ENCODE measurements around the gene SERGEF. TPM values are rescaled to one million over a fixed set of nuclear protein-coding genes. Genes with fewer than 3 reads are reported as not detected.

Gene SERGEF
- total RNA-seq, 1 experiment from 2014 or later = 26.1 TPM

DNA sequence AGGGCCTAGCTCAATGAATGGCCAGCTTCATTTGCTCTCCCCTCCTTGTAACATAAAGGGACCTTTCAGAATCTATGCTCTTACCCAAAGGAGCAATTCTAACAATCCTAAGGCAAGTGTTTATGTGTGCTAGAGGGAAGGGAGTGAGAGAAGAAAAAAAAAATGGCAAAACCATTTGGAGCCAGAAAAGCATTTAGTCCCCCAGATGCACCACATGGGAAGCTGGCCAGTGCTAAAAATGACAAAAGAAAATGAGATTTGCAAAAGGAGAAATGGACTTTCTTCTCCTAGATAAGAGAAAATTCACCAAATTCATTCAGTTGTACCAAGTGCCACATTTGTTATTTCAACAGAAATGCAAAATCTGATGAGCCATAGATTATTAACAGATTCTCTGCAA is 52.8 kb downstream of the SERGEF start:
- Mint-ChIP-seq H3K4me1 (ENCODE audit: insufficient read depth, unreplicated experiment) (no peaks in the 10 kb centered on the region), H3K27ac (ENCODE audit: low read depth, unreplicated experiment) (no peak overlapping the region), H3K36me3 (ENCODE audit: insufficient read depth, unreplicated experiment) (peaks cover 9% of the 10 kb centered on the region), H3K9me3 (ENCODE audit: unreplicated experiment) (no peaks in the 10 kb centered on the region), H3K4me3 (ENCODE audit: unreplicated experiment) (no peak overlapping the region), H3K27me3 (ENCODE audit: insufficient read depth, unreplicated experiment) (no peaks in the 10 kb centered on the region)
- ChIA-PET CTCF (interaction anchor here (0.6 to 3.7 kb wide), 8 partner anchors 9 to 407 kb away, joined by 3 to 15 read pairs (median 6); no protein-coding TSS in a partner anchor), POLR2A (interaction anchor here (1.1 to 1.4 kb wide), 2 partner anchors 9 to 13 kb away, joined by 4 read pairs; no protein-coding TSS in a partner anchor)
- intact Hi-C loops (cut with micrococcal nuclease) = no loop called here
- no peak for DNase-seq (ENCODE audit: unreplicated experiment)
- BruUV-seq (replicated peaks) = no TSS peak
- TF ChIP-seq CTCF (IDR thresholded peaks at IDR 0.05; ENCODE audit: unreplicated experiment) = no peak

GRCh38 chr11:17958446-17958845 is 54.4 kb downstream of the SERGEF start:
- H3K4me1 Mint-ChIP-seq (ENCODE audit: insufficient read depth, unreplicated experiment) = no peaks in the 10 kb centered on the region
- no peak overlapping the region for H3K27ac Mint-ChIP-seq (ENCODE audit: low read depth, unreplicated experiment)
- H3K9me3 Mint-ChIP-seq (ENCODE audit: unreplicated experiment) = no peaks in the 10 kb centered on the region
- no peak for DNase-seq (ENCODE audit: unreplicated experiment)
- POLR2A ChIA-PET = no interaction called here
- no peak overlapping the region for H3K4me3 Mint-ChIP-seq (ENCODE audit: unreplicated experiment)
- intact Hi-C loops (cut with micrococcal nuclease) = no loop called here
- no peak for TF ChIP-seq CTCF (IDR thresholded peaks at IDR 0.05; ENCODE audit: unreplicated experiment)
- no TSS peak for BruUV-seq (replicated peaks)
- no peaks in the 10 kb centered on the region for H3K27me3 Mint-ChIP-seq (ENCODE audit: insufficient read depth, unreplicated experiment)
- CTCF ChIA-PET = interaction anchor here (0.7 to 3.6 kb wide), 4 partner anchors 14 to 228 kb away, joined by 3 to 15 read pairs (median 10); no protein-coding TSS in a partner anchor
- H3K36me3 Mint-ChIP-seq (ENCODE audit: insufficient read depth, unreplicated experiment) = peaks cover 9% of the 10 kb centered on the region

GRCh38 chr11:17954395-17955252 is 58.2 kb downstream of the SERGEF start:
- intact Hi-C loops (cut with micrococcal nuclease) = no loop called here
- no peak overlapping the region for H3K27ac Mint-ChIP-seq (ENCODE audit: low read depth, unreplicated experiment)
- no peak overlapping the region for H3K4me3 Mint-ChIP-seq (ENCODE audit: unreplicated experiment)
- no peaks in the 10 kb centered on the region for H3K9me3 Mint-ChIP-seq (ENCODE audit: unreplicated experiment)
- no peaks in the 10 kb centered on the region for H3K27me3 Mint-ChIP-seq (ENCODE audit: insufficient read depth, unreplicated experiment)
- H3K36me3 Mint-ChIP-seq (ENCODE audit: insufficient read depth, unreplicated experiment) = peaks cover 18% of the 10 kb centered on the region
- no peak for TF ChIP-seq CTCF (IDR thresholded peaks at IDR 0.05; ENCODE audit: unreplicated experiment)
- POLR2A ChIA-PET = no interaction called here
- CTCF ChIA-PET = interaction anchor here (1.6 kb wide), 1 partner anchor 19 kb away, joined by 4 read pairs; no protein-coding TSS in a partner anchor
- no TSS peak for BruUV-seq (replicated peaks)
- H3K4me1 Mint-ChIP-seq (ENCODE audit: insufficient read depth, unreplicated experiment) = no peaks in the 10 kb centered on the region
- no peak for DNase-seq (ENCODE audit: unreplicated experiment)

DNA sequence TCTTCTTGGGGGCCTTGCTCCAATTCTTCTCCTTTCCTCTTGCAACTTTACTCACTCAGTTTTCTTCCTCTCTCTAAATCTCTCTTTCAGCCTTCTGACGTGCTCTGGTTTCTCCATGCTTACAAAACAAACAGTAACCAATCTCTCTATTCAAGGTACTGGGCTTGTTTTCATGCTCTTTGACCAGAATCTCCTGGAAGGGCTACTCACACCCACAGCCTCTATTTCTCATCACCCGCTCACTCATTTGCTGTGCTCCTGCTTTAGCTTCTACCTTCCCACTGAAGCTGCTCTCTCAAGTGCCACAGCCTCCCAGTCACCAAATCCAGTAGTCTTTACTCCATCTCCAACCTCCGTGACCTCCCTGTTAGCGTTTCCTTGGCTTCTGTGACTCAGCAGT is 60.4 kb downstream of the SERGEF start:
- no peaks in the 10 kb centered on the region for H3K4me1 Mint-ChIP-seq (ENCODE audit: insufficient read depth, unreplicated experiment)
- H3K27ac Mint-ChIP-seq (ENCODE audit: low read depth, unreplicated experiment) = no peak overlapping the region
- BruUV-seq (replicated peaks) = no TSS peak
- H3K4me3 Mint-ChIP-seq (ENCODE audit: unreplicated experiment) = no peak overlapping the region
- POLR2A ChIA-PET = no interaction called here
- no peak for DNase-seq (ENCODE audit: unreplicated experiment)
- no peaks in the 10 kb centered on the region for H3K27me3 Mint-ChIP-seq (ENCODE audit: insufficient read depth, unreplicated experiment)
- no peak for TF ChIP-seq CTCF (IDR thresholded peaks at IDR 0.05; ENCODE audit: unreplicated experiment)
- no peaks in the 10 kb centered on the region for H3K9me3 Mint-ChIP-seq (ENCODE audit: unreplicated experiment)
- CTCF ChIA-PET = no interaction called here
- peaks cover 18% of the 10 kb centered on the region for H3K36me3 Mint-ChIP-seq (ENCODE audit: insufficient read depth, unreplicated experiment)
- intact Hi-C loops (cut with micrococcal nuclease) = no loop called here
